Measurements from ENCODE around the gene IGFBP4.

GRCh38 chr17:40479754-40480480, 36.7 kb downstream of the IGFBP4 start:
- no peak for TF ChIP-seq CTCF (IDR thresholded peaks at IDR 0.05 in 8 of 11, conservative IDR thresholded peaks at IDR 0.05 in 3 of 11)
- no peak for TF ChIP-seq POLR2A (IDR thresholded peaks at IDR 0.05)
- no peak for TF ChIP-seq POLR2AphosphoS5 (IDR thresholded peaks at IDR 0.05)

Data from spleen (tissue), 7 donors.